NK-92 treated with Interleukin-12 subunit alpha and Interleukin-12 subunit beta, amount 100 ng/mL, for 24 hours (cell line): ENCODE measurements around the gene PLCB4.

Source experiments
- DNase-seq: peaks from one replicate; lab custom pipeline; 2025; lab: John Stamatoyannopoulos, UW

Gene PLCB4

DNA sequence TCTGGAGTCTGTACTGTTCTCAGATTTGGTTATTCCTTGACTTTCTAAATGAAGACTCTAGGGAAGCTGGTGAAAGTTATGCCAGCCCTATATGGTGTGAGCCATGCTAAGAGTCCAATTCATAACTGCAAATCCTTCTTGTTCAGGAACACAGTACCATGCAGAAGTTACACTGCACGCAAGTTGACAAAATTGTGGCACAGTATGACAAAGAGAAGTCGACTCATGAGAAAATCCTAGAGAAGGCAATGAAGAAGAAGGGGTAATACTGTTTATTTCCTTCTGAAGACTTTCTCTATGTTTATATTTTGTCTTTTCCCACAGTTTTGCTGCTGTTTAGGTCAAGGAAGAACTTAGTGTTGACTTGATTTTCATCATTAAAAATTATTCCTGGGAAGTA lies 384.3 kb downstream of the PLCB4 start:
- no peak for DNase-seq

DNA sequence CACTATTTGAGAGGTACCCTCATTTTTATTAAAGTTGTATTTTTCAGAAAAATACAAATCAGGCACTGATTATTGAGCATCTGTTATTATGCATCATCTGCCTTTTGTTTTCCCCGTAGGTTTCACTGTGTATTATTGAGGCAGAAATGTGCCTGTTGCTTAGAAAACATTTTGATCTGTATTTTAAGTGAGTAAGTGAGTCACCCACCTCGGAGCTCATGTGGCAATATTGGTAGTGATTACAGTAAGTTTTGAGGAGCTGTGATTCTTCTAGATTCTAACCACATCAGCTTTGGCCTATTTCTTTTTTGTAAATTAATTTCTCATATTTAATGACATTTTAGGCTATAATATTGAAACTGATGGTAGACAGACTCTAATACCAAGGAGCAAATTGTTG lies 385.9 kb downstream of the PLCB4 start:
- no peak for DNase-seq

DNA sequence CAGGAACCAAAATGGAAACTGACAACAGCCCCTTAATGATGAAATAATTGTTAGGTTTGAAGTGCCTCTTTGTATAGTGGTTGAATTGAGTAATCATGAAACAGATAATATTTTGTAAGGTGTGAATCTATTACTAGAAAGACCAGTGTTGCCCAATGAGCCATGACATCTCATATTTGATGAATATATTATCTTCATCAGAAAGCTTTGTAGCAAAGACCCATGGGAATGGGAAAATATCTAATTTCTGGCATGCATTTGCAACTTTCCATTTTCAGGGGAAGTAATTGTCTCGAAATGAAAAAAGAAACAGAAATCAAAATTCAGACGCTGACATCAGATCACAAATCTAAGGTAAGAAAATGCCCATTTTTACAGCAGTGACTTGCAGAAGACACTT lies 388.2 kb downstream of the PLCB4 start:
- no peak for DNase-seq

DNA sequence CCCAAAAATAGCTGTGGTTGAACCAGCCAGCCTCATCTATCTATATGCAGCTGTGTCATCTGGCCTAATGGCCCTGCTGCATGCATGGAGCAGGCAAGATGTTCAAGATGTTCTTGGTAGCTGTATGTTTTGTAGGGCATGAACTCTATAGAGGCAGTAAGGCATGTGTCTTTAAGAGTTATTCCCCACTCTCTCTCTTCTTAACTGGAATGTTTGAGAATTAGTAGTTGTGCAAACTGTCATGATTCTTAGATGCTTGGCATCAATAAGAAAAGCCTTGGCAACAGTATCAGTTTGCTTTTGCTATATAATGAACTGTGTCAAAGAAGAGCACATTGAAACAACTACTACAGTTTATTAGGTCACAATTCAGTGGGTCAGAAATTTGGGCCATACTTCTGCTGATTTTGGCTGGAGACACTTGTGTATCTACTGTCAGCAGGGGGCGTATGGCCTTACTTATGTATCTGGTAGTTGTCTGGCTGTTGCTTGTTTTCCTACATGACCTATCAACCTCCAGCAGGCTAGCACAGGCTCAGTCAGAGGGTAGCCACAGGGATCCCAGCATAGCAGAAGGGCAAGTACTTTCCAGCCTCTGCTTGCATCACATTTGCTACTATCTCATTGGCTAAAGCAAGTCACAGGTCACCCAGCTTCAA lies 389.4 kb downstream of the PLCB4 start:
- DNase-seq: no peak

DNA sequence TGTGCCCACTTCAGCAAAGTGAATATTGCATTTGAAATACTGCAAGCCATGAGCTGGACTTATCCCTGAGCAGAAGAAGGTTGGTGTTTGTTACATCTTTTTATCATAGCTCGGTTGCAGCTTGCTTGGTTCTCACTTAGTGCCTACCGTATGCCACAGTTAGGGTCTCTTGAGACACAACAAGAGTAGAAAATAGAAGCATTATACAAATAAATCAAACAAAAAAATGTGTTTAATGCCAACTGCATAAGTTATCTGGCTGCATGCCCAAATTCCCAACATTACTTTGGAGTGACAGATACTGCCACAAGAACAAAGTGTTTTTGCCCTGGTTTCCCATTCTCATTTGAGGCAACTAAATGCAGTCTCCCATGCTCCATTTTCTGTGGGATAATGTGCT lies 391.6 kb downstream of the PLCB4 start:
- no peak for DNase-seq

DNA sequence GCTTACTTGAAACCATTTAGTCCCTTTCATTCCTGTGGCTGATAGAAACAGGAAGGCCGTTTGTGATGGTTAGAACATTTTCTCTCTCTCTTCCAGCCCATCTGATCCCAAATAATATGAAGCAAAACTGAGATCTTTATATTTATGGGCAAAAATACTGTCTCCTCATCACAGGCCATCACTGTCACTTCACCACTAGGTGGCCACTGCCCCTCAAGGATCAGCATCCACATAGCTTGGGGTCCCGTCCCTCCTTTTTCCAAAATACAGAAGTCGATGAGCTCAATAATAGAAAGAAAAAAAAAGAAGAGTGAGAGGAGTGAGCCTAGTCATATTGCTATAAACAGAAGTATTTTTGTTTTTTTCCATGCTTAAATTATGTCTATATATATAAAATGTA lies 399.1 kb downstream of the PLCB4 start:
- no peak for DNase-seq

DNA sequence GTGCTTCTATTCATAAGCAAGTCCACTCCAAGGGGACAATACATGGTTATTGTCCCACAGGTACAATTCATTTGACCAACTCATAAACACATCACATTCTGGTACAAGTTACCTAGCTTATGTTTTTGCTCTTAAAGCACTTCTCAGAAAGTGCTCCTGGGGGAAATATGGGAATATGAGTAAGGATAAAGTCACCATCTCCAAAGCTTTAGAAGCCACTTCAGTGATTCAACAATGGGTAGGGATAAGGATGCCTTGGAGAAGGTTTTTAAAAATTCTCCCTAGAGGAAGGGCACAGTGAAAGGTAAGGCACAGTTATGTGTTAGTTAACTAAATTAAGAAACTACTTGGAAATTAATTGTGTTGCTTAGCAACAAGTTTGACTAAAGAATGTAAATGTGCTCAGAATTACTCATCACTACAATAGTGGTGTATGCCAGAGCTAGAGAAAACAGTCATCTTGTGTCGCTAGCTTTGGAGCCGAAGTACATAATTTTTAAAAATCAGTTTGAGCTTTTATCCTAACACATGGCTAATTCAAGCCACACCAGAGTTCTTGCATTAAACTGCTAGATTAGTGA lies 406.0 kb downstream of the PLCB4 start:
- DNase-seq: no peak

DNA sequence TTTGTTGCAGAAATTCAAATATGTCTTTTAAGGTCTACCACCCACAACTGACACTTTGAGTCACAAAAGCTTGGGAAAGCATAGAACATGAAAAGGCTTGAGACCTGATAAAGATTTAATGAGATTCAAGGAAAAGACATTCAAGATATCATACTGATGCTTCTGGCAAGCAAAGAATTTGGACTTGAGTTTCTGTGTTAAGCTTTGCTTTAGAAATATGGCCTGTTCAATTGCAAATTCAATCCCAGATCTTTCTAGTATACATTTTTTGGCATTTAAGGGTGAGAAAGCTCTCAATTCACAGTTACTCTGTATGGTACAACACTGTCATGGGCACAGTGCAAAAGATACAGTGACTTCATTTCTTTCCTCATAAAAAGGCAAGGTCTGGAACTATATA lies 406.6 kb downstream of the PLCB4 start:
- DNase-seq: no peak

DNA sequence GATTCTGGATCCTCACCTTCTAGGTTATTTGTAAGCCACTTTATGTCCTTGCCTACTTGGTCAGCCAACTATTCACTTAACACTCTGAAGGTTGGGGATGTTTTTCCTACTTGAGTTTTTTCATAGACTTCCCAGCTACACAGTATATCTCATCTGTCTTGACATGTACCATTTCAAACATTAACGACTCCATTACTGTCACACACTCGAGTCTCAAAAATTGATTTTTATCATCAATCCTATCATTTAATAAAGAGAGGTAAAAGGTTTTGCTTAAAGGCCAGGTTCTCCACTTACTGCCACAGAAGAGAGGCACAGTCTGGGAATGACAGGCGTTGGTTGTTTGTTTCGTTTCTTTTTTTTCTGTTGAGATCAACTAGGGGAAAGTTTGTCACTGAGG lies 407.3 kb downstream of the PLCB4 start:
- no peak for DNase-seq

DNA sequence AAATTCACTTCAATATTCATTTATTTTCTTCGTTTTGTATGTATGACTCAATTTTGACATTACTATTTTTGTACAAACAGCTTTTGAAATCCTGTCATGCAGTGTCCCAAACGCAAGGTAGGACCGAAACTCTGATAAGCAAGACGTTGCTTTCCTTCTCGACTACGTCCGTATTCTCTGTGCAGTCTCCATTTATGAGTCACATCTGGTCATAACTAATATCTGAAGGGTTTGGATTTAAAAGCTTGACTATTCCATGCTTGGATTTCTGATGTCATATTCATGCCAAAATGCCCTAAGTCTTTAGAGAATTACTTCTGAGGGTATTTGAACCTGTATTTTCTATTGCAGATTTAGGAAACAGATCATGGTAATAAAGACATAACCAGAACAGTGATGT lies 407.8 kb downstream of the PLCB4 start:
- DNase-seq: no peak

DNA sequence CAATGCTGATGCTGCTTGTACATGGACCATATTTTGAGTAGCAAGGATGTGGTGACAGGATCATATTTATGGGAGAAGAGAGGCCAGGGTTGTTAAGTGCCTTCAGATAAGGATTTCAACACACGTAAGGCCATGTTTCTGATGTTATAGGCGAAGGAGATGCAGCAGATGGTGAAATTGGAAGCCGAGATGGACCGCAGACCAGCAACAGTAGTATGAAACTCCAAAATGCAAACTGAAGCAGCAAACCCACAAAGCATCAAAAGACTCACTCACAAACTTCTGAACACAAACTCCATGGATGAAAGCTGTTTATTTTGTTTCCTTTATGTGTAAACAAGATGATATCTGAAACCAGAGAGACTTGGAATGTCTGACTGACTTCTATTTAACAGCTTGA lies 409.9 kb downstream of the PLCB4 start:
- no peak for DNase-seq

DNA sequence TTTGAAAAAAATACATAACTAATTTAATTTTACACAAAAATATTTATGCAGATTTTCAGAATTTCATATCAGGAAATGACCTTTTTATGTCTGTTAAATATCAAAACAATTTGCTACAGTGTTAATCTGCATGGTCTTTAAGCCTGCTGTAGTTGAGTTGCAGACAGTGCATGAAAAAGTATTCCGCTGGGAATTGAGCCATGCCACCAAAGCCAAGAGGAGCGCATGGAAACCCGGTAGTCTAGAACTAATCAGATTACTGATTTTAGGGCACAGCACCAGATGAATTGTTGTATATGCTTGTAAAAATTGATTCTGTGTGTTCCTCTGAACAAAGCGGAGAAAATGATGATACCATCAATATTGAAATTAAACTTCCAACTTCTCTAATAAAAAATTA lies 411.2 kb downstream of the PLCB4 start:
- no peak for DNase-seq

DNA sequence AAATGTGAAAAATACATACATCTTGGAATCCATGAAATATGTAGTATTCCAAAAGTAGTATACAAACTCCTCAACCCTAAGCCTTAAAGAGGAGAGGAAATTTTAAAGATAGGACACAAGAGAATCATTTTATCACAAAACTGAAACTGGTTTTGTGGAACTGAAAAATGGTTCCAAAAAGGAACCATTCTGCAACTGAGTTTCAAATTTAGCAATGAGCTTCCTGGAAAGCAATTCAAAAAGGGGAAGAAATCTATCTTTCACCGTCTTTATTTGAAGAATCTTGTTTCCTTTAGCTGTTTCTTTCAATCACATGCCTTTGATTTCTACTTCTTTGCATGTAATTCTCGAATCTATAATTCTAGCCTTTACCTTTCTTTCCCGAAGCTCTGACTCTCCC lies 413.3 kb downstream of the PLCB4 start:
- no peak for DNase-seq

DNA sequence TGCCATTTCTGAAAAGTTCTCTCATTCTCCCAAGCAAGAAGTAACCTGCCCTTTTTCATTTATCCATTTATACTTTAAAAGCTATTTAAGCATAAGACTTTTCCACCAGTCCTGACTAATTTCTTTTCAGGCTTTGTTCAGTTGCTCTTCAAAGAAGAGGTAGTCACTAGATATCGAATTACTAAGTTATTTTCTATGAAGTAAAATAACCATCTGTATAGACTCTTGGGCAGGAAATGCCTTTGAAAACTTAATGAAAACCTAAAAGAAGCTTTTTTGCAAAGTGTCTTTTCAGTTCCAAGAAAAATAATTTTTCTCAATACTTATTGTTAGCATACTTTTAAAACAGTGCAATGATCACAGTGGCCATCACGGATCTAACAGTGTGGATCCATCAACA lies 414.2 kb downstream of the PLCB4 start:
- DNase-seq: no peak

DNA sequence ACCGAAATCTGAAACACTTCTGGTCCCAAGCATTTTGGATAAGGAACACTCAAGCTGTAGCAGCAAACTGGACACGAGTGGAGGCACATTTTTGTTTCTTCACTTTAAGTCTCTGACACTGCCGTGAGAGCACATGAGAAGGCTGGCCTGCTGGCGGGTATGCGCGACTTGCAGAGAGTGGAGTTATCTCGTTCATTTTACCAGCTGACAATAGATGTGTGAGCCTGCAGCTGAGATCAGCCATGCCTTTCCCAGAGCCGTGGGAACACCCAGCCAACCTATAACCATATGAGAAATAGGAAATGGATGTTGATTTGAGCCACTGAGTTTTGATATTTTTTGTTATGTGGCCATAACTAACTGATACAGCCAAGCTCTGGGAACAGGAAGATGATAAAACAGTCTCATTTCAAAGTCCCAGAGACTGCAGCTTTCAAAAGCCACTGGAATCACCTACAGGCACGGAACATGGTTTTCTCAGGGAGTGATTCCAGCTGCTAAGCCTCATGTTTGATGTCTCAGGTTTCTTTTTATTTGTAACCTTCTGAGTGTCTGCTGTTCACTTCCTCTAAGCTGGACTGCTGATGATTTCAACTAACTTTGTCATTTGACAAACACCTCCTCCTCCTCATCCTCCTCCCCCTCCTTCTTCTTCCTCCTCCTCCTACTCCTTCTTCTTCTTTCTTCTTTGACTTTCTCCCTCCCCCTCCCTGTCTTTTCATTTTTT lies 416.9 kb downstream of the PLCB4 start:
- DNase-seq: no peak

DNA sequence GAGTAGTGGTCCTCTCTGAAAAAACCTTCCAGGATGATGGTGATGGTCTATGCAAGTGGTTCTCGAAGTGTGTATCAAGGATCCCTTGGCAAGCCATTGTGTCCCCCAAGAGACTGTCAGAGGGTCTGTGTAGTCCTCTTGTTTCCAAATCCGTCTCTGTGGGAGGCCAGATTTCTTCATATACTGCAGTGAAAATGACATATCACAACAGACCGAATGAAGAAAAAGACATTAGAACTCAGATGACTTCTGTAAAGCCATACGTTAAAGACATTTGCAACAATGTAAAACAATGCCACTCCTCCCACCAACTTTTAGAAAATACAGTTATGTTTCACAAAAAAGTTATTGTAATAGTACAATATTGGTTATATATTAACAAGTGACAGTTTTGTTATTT lies 418.3 kb downstream of the PLCB4 start:
- no peak for DNase-seq

DNA sequence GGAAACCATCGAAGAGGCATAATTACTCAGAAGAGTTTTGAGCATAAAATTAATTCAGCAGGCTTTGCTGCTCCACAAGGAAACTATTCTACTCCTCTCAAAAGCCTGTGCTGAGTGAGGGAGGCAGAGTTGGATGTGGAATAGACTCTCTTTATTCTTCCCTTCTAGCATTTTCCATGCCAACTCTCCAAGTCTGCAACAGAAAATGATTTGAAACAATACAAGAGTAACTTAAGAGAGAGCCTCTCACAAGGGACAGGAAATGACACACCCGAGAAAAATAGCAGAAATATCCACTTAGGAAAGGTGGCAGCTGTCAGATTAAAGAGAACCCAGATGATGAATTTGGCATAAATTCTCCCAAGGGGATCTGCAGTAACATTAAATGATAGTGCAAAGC lies 419.2 kb downstream of the PLCB4 start:
- DNase-seq: no peak

DNA sequence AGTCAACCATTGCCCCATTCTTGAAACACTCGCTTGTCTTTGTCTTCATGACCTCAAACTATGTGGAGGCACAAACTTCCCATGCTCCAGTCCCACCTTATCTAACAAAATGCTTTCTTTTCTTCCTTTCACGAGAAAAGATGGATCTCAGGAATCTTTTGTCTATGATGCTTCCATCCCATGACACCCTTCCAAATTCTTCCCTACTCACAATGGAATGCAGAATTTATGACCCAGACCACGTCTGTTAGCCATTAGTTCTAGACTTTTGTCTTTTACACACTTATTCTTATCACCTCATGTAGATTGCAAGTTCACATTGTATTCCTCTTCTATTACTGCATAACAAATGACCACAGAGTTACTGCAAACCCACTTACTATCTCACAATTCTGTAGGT lies 421.3 kb downstream of the PLCB4 start:
- DNase-seq: no peak

DNA sequence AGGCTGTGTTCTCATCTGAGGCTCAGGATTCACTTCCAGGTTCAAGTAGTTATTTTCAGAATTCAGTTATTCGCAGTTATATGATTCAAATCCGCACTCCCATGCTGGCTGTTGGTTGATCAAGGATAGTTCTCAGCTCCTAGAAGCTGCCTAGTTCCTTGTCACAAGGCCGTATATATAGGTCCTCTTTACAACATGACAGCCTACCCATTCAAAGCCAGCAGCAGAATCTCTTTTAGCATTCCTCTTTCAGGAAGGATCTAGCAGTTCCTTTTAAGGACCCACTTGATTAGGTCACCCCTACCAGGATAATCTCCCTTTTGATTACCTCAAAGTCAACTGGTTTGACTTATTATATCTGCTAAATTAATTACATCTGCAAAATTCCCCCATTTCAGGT lies 421.7 kb downstream of the PLCB4 start:
- DNase-seq: no peak

DNA sequence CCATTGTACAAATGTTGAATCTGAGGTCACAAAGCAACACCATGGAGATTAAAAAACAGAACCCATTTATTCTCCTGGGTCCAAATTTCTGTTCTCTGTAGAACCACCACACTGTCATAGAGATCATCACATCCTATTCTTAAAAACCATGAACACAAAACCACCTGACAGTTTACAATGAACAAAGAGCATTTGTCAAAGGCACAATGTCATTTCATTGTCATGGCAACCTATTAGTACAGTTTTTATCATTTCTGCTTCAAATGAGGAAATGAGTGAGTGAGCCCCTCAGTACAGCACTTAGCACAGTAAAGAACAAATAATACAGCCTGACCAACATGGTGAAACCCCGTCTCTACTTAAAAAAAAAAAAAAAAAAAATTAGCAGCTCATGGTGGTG lies 422.4 kb downstream of the PLCB4 start:
- no peak for DNase-seq

DNA sequence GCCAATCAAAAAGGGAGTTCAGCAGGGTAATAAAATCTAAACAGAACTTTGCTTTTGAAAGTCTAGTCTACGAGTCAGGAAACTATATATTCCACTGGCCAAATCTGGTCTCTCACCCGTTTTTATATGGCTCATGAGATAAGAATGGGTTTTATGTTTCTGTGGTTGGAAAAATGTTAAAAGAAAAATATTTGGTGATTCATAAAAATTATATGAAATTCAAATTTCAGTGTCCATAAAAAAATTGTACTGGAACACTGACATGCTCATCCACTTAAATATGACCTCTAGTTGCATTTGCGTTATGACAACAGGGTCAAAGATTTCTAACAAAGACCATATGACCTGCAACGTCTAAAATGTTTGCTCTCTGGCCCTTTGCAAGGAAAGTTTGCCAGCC lies 423.2 kb downstream of the PLCB4 start:
- DNase-seq: no peak

DNA sequence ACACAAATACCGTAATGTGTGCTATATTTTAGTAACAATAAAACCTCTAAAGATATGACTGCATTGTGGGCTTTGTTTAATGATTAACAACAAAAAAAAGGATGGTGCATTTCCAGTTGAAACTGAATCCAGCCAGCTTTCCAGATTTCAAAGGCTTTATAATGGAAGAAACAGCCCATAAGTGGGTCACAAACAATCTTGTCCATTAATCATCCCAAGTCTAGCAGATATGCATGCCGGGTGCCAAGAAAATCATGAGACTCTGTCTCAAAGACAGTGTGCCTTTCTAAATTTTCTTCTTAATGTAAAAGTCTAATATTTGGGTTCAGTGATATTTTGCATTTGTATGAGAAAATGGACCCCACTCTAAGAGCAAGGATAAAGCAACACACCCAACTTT lies 424.9 kb downstream of the PLCB4 start:
- DNase-seq: no peak

DNA sequence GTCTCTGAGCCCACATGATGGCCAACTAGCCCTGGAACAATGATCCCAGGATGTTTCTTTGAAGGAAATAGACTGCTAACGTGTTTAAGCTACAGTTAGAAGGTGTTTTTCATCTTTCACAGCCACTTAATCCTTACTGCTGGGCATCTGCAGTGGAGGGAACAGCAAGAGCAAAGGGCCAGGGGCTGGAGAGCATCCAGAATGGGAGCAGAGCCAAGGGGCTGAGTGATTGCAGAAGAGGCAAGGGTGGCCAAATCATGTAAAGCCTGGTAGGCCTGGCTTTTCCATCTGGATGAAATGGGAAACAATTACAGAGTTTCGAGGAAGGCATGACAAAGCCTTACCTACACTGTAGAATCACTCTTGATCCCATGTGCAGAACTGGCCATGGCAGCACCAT lies 426.8 kb downstream of the PLCB4 start:
- no peak for DNase-seq

DNA sequence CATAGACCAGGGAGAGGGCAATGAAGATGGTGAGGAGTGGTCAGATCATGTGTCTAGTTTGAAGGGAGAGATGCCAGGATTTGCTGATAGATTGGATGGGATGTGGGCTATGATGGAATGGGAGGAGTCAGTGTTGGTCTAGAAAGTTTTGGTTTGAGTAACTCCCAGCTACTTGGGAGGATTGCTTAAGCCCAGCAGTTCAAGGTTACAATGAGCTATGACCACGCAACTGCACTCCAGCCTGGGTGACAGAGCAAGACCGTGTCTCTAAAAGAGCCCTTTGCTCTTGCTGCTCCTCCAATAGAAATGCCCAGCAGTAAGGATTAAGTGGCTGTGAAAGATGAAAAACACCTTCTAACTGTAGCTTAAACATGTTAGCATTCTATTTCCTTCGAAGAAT lies 427.3 kb downstream of the PLCB4 start:
- no peak for DNase-seq
